Breast epithelium (tissue), 4 donors: Measurements from ENCODE around the gene BABAM2. TPM values are rescaled to one million over a fixed set of nuclear protein-coding genes. Genes with fewer than 3 reads are reported as not detected.

ENCODE experiments used
- DNase-seq, 2 donors: peaks; one replicate each; pipeline ENCODE4 v3.0.0-alpha.2; 2019; ENCODE audit warnings: low spot score in 2 of 2
- H3K27ac ChIP-seq, 2 donors: fragments of 200-600 bp; sonication (generic) in 1 of 2; one replicate each; pipeline ENCODE4 v1.5.1; 2016 to 2019; ENCODE audit warnings: mild to moderate bottlenecking in 1 of 2
- H3K27me3 ChIP-seq, 2 donors: fragments of 200-600 bp; sonication (generic) in 1 of 2; one replicate each; pipeline versions ENCODE4 v1.5.1 to v1.6.0; 2017 to 2019; ENCODE audit warnings: control low read depth in 1 of 2, mild to moderate bottlenecking in 1 of 2
- H3K36me3 ChIP-seq: fragments of 200-600 bp; one replicate; pipeline ENCODE4 v1.5.1; 2019
- H3K4me1 ChIP-seq, 2 donors: fragments of 200-600 bp; sonication (generic); one replicate each; pipeline ENCODE4 v1.5.1; 2016 to 2019; ENCODE audit warnings: control low read depth in 1 of 2
- H3K4me3 ChIP-seq, 3 donors: fragments of 200-600 bp; sonication (generic); 1 replicate in 2 of 3; 2 replicates in 1 of 3; pipeline ENCODE4 v1.5.1; 2016 to 2019; ENCODE audit warnings: mild to moderate bottlenecking in 3 of 3, moderate library complexity in 2 of 3
- H3K9me3 ChIP-seq, 2 donors: fragments of 200-600 bp; sonication (generic) in 1 of 2; one replicate each; pipeline ENCODE4 v1.5.1; 2016 to 2019; ENCODE audit warnings: control low read depth in 1 of 2
- POLR2A ChIP-seq: fragments of 450-650 bp; IDR thresholded peaks from one replicate; pipeline ENCODE4 v1.6.1; 2016; ENCODE audit warnings: antibody characterized with exemption, mild to moderate bottlenecking, moderate library complexity
- POLR2AphosphoS5 ChIP-seq, 3 donors: sonication (generic); formaldehyde crosslinking; IDR thresholded peaks; one replicate each; pipeline ENCODE4 v1.6.1; 2017; ENCODE audit warnings: antibody characterized with exemption in 3 of 3
- intact Hi-C: fragments of 100-400 bp; cut with DNase I; formaldehyde crosslinking; loops from one replicate; pipeline ENCODE4 v1.15.1; 2023; ENCODE audit warnings: low total_unique reads
- total RNA-seq, 3 donors: library from RNA; depleted of rRNA; stranded (reverse); fragments of >200 nt; gene quantifications; one replicate each; pipeline ENCODE4 v1.1.0, GENCODE V29; 2016
- TF ChIP-seq, protein P1 (sequence below), 3 donors: fragments of 450-650 bp; IDR thresholded peaks; one replicate each; pipeline ENCODE4 v1.5.1; 2016 to 2017; ENCODE audit warnings: antibody characterized with exemption in 3 of 3, mild to moderate bottlenecking in 3 of 3, moderate library complexity in 3 of 3

The BABAM2 gene
- total RNA-seq, 3 donors from 2014 or later = 34.7 to 46.2 (median 37.4) TPM

- no peak overlapping the region for H3K4me3 ChIP-seq
- H3K4me1 ChIP-seq = no peaks in the 10 kb centered on the region
- H3K9me3 ChIP-seq = no peaks in the 10 kb centered on the region
- no peak overlapping the region for H3K27ac ChIP-seq
- H3K36me3 ChIP-seq = no peaks in the 10 kb centered on the region
- intact Hi-C loops = no loop called here
- no peak for DNase-seq
- H3K27me3 ChIP-seq = no peaks in the 10 kb centered on the region
- TF ChIP-seq, protein P1, sequence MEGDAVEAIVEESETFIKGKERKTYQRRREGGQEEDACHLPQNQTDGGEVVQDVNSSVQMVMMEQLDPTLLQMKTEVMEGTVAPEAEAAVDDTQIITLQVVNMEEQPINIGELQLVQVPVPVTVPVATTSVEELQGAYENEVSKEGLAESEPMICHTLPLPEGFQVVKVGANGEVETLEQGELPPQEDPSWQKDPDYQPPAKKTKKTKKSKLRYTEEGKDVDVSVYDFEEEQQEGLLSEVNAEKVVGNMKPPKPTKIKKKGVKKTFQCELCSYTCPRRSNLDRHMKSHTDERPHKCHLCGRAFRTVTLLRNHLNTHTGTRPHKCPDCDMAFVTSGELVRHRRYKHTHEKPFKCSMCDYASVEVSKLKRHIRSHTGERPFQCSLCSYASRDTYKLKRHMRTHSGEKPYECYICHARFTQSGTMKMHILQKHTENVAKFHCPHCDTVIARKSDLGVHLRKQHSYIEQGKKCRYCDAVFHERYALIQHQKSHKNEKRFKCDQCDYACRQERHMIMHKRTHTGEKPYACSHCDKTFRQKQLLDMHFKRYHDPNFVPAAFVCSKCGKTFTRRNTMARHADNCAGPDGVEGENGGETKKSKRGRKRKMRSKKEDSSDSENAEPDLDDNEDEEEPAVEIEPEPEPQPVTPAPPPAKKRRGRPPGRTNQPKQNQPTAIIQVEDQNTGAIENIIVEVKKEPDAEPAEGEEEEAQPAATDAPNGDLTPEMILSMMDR (IDR thresholded peaks at IDR 0.05) = no peak
- no peak for TF ChIP-seq POLR2A
- no peak for TF ChIP-seq POLR2AphosphoS5 (IDR thresholded peaks at IDR 0.05)
These were observed 276.4 kb downstream of the BABAM2 start for GRCh38 chr2:28166956-28167355.

DNA sequence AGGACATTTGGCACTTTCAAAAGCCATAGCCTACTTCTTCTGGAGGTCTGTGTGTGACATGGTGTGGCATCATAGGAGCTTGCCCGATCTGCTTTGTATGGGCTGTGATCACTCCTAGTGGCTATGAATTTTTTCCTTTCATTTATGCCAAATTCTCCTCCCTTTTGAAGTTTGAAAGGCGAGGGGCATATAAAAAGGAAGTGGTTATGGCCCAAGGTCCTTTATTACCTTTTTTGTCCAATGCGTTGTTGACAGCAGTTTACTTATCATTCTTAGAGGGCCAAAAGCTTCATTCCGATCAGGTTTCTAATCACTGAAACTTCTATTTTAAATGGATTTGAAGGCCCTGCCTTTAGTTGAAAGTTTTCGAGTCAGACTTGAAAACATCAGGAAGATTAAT lies 277.8 kb downstream of the BABAM2 start:
- no peak overlapping the region for H3K27ac ChIP-seq
- no peak overlapping the region for H3K4me3 ChIP-seq
- no peaks in the 10 kb centered on the region for H3K9me3 ChIP-seq
- DNase-seq = no peak
- TF ChIP-seq POLR2AphosphoS5 (IDR thresholded peaks at IDR 0.05) (no peak), POLR2A (no peak)
- TF ChIP-seq, protein P1 (IDR thresholded peaks at IDR 0.05) = no peak
- H3K27me3 ChIP-seq = no peaks in the 10 kb centered on the region
- intact Hi-C loops = no loop called here
- no peaks in the 10 kb centered on the region for H3K4me1 ChIP-seq
- H3K36me3 ChIP-seq = no peaks in the 10 kb centered on the region

DNA sequence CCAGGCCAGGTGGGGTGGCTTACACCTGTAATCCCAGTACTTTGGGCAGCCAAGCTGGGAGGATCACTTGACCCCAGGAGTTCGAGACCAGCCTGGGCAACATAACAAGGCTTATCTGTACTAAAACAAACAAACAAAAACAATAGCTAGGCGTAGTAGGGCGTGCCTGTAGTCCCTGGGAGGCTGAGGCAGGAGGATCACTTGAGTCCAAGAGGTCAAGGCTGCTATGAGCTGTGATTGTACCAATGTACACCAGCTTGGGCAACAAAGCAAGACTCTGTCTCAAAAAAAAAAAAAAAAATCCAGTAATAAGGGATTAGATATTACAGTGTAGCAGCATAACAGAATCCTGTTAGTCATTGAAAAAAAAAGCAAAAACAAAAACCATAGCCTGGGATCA lies 279.0 kb downstream of the BABAM2 start:
- no peaks in the 10 kb centered on the region for H3K4me1 ChIP-seq
- no peak for TF ChIP-seq POLR2AphosphoS5 (IDR thresholded peaks at IDR 0.05)
- no peak for TF ChIP-seq POLR2A
- TF ChIP-seq, protein P1 (IDR thresholded peaks at IDR 0.05) = no peak
- DNase-seq = no peak
- no peaks in the 10 kb centered on the region for H3K36me3 ChIP-seq
- H3K27ac ChIP-seq = no peak overlapping the region
- no peak overlapping the region for H3K4me3 ChIP-seq
- no peaks in the 10 kb centered on the region for H3K9me3 ChIP-seq
- intact Hi-C loops = no loop called here
- H3K27me3 ChIP-seq = no peaks in the 10 kb centered on the region

GRCh38 chr2:28172114-28172898 lies 281.8 kb downstream of the BABAM2 start:
- Histone ChIP-seq H3K4me3 (no peak overlapping the region), H3K27ac (no peak overlapping the region), H3K27me3 (no peaks in the 10 kb centered on the region), H3K9me3 (peaks cover 0 to 6% of the 10 kb centered on the region in 2 donors), H3K36me3 (no peaks in the 10 kb centered on the region), H3K4me1 (no peaks in the 10 kb centered on the region)
- DNase-seq = no peak
- TF ChIP-seq, protein P1 (IDR thresholded peaks at IDR 0.05) = no peak
- no peak for TF ChIP-seq POLR2AphosphoS5 (IDR thresholded peaks at IDR 0.05)
- TF ChIP-seq POLR2A = no peak
- intact Hi-C loops = no loop called here

- Histone ChIP-seq H3K27ac (no peak overlapping the region), H3K9me3 (peaks cover 0 to 6% of the 10 kb centered on the region in 2 donors), H3K4me1 (no peaks in the 10 kb centered on the region), H3K27me3 (no peaks in the 10 kb centered on the region), H3K36me3 (no peaks in the 10 kb centered on the region), H3K4me3 (no peak overlapping the region)
- no peak for DNase-seq
- intact Hi-C loops = no loop called here
- TF ChIP-seq POLR2AphosphoS5 (IDR thresholded peaks at IDR 0.05) (no peak), POLR2A (no peak)
- TF ChIP-seq, protein P1 (IDR thresholded peaks at IDR 0.05) = no peak
These were observed 282.8 kb downstream of the BABAM2 start for GRCh38 chr2:28173377-28173776.
